ENCODE results near the gene COTL1. TPM values are rescaled to one million over a fixed set of nuclear protein-coding genes. Genes with fewer than 3 reads are reported as not detected.

The COTL1 gene
- polyA plus RNA-seq, 1 of the 3 experiments (the other 2 are of a cell fraction), result 91.6 TPM

DNA sequence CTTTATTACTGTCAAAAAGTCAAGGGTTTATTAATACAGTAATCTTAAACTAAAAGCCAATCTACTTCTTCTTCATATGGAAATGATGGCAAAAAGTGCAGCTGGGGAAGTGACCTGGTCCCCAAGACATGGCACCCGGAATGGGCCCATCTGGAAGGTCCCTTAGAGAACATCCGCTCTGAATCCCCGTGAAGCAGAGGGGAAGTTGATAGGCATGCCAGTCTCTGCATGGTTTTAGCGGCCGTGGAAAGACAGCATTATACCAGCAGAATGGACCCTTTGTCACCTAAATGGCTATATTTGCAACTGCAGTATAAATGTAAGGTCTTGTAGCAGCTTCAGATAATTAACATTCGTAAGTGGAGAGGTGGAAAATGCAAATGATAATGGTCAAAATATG is 32.4 kb downstream of the COTL1 start:
- no peak overlapping the region for H2AFZ ChIP-seq (ENCODE audit: low read depth)
- CTCF ChIA-PET, result interaction anchor here (1.9 kb wide), 1 partner anchor 153 kb away, joined by 5 read pairs; no protein-coding TSS in a partner anchor
- H3K4me2 ChIP-seq, result no peak overlapping the region
- POLR2A ChIA-PET, result no interaction called here
- H3F3A ChIP-seq (replicated peaks; ENCODE audit: insufficient read depth), result no peaks in the 10 kb centered on the region
- H3K36me3 ChIP-seq (replicated peaks in 1 of 2; ENCODE audit: control insufficient read depth in 1 of 2, insufficient read depth in 2 of 2, low read length in 1 of 2), result peaks cover 3 to 21% of the 10 kb centered on the region in 2 experiments
- peaks cover 18% of the 10 kb centered on the region; the same call in 1 of the 2 replicates for H4K20me1 ChIP-seq (ENCODE audit: insufficient read depth)
- H3K4me1 ChIP-seq (ENCODE audit: control insufficient read depth in 1 of 2, insufficient read depth in 2 of 2, low read depth in 1 of 2, low read length in 1 of 2), result 0 out of 4 replicates have a peak, but pooled peaks cover 0 to 6% of the 10 kb centered on the region in 2 experiments
- H3K79me2 ChIP-seq (ENCODE audit: insufficient read depth), result peaks cover 75% of the 10 kb centered on the region; the same call in 1 of the 2 replicates
- DNase-seq, result no peak
- H3K4me3 ChIP-seq (ENCODE audit: low read depth in 2 of 2, low read length in 1 of 2), result no peak overlapping the region
- H3K27me3 ChIP-seq (ENCODE audit: insufficient read depth), result no peaks in the 10 kb centered on the region
- H3K9ac ChIP-seq, result no peak overlapping the region
- no peaks in the 10 kb centered on the region for H3K9me2 ChIP-seq
- TF ChIP-seq, protein P1, sequence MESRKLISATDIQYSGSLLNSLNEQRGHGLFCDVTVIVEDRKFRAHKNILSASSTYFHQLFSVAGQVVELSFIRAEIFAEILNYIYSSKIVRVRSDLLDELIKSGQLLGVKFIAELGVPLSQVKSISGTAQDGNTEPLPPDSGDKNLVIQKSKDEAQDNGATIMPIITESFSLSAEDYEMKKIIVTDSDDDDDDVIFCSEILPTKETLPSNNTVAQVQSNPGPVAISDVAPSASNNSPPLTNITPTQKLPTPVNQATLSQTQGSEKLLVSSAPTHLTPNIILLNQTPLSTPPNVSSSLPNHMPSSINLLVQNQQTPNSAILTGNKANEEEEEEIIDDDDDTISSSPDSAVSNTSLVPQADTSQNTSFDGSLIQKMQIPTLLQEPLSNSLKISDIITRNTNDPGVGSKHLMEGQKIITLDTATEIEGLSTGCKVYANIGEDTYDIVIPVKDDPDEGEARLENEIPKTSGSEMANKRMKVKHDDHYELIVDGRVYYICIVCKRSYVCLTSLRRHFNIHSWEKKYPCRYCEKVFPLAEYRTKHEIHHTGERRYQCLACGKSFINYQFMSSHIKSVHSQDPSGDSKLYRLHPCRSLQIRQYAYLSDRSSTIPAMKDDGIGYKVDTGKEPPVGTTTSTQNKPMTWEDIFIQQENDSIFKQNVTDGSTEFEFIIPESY (IDR thresholded peaks at IDR 0.05; ENCODE audit: borderline replicate concordance, low read depth), result no peak
- TF ChIP-seq TAF1 (IDR thresholded peaks at IDR 0.05; ENCODE audit: borderline replicate concordance, low read depth, low read length) (no peak), POLR2AphosphoS5 (IDR thresholded peaks at IDR 0.05; ENCODE audit: low read depth, low read length) (no peak), TEAD4 (IDR thresholded peaks at IDR 0.05; ENCODE audit: borderline replicate concordance, insufficient read depth) (no peak), RXRA (IDR thresholded peaks at IDR 0.05; ENCODE audit: borderline replicate concordance, low read depth) (no peak), ELF1 (IDR thresholded peaks at IDR 0.05) (no peak), SIN3A (IDR thresholded peaks at IDR 0.05; ENCODE audit: borderline replicate concordance, low read depth, low read length) (no peak), GATA2 (CRISPR knock-in tag; IDR thresholded peaks at IDR 0.05) (no peak), RAD21 (IDR thresholded peaks at IDR 0.05; ENCODE audit: low read length) (no peak), GABPA (IDR thresholded peaks at IDR 0.05; ENCODE audit: low read depth) (no peak), RFX5 (IDR thresholded peaks at IDR 0.05; ENCODE audit: low read length) (no peak), SMC3 (IDR thresholded peaks at IDR 0.05; ENCODE audit: low read depth, low read length) (no peak), FOXM1 (IDR thresholded peaks at IDR 0.05; ENCODE audit: low read depth) (no peak)
- TF ChIP-seq, protein P2, sequence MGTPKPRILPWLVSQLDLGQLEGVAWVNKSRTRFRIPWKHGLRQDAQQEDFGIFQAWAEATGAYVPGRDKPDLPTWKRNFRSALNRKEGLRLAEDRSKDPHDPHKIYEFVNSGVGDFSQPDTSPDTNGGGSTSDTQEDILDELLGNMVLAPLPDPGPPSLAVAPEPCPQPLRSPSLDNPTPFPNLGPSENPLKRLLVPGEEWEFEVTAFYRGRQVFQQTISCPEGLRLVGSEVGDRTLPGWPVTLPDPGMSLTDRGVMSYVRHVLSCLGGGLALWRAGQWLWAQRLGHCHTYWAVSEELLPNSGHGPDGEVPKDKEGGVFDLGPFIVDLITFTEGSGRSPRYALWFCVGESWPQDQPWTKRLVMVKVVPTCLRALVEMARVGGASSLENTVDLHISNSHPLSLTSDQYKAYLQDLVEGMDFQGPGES (IDR thresholded peaks at IDR 0.05; ENCODE audit: low read depth, low read length), result no peak
- TF ChIP-seq, protein P3, sequence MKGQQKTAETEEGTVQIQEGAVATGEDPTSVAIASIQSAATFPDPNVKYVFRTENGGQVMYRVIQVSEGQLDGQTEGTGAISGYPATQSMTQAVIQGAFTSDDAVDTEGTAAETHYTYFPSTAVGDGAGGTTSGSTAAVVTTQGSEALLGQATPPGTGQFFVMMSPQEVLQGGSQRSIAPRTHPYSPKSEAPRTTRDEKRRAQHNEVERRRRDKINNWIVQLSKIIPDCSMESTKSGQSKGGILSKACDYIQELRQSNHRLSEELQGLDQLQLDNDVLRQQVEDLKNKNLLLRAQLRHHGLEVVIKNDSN (IDR thresholded peaks at IDR 0.05; ENCODE audit: borderline replicate concordance, low read depth), result no peak
- TF ChIP-seq, protein P4, sequence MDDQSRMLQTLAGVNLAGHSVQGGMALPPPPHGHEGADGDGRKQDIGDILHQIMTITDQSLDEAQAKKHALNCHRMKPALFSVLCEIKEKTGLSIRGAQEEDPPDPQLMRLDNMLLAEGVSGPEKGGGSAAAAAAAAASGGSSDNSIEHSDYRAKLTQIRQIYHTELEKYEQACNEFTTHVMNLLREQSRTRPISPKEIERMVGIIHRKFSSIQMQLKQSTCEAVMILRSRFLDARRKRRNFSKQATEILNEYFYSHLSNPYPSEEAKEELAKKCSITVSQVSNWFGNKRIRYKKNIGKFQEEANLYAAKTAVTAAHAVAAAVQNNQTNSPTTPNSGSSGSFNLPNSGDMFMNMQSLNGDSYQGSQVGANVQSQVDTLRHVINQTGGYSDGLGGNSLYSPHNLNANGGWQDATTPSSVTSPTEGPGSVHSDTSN (IDR thresholded peaks at IDR 0.05), result no peak
- TF ChIP-seq, protein P5, sequence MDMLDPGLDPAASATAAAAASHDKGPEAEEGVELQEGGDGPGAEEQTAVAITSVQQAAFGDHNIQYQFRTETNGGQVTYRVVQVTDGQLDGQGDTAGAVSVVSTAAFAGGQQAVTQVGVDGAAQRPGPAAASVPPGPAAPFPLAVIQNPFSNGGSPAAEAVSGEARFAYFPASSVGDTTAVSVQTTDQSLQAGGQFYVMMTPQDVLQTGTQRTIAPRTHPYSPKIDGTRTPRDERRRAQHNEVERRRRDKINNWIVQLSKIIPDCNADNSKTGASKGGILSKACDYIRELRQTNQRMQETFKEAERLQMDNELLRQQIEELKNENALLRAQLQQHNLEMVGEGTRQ (IDR thresholded peaks at IDR 0.05; ENCODE audit: borderline replicate concordance, low read depth, low read length), result no peak
- TF ChIP-seq, protein P6, sequence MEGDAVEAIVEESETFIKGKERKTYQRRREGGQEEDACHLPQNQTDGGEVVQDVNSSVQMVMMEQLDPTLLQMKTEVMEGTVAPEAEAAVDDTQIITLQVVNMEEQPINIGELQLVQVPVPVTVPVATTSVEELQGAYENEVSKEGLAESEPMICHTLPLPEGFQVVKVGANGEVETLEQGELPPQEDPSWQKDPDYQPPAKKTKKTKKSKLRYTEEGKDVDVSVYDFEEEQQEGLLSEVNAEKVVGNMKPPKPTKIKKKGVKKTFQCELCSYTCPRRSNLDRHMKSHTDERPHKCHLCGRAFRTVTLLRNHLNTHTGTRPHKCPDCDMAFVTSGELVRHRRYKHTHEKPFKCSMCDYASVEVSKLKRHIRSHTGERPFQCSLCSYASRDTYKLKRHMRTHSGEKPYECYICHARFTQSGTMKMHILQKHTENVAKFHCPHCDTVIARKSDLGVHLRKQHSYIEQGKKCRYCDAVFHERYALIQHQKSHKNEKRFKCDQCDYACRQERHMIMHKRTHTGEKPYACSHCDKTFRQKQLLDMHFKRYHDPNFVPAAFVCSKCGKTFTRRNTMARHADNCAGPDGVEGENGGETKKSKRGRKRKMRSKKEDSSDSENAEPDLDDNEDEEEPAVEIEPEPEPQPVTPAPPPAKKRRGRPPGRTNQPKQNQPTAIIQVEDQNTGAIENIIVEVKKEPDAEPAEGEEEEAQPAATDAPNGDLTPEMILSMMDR (IDR thresholded peaks at IDR 0.05), result no peak
- WGBS (ENCODE audit: low lambda C conversion rate), result 95% methylated on average over 6 of the region's 6 CpGs
- no peaks in the 10 kb centered on the region for H3K9me3 ChIP-seq
- H3K27ac ChIP-seq (ENCODE audit: low read depth in 2 of 2, low read length in 1 of 2), result no peak overlapping the region

Measured in SK-N-SH (cell line).